ENCODE results near the gene EDAR. TPM values are rescaled to one million over a fixed set of nuclear protein-coding genes. Genes with fewer than 3 reads are reported as not detected.
A peak's percentile ranks its signal among the peaks of the same experiment; 100 is the strongest.

EDAR gene
- total and polyA plus RNA-seq, 11 donors, result 0.01 to 0.20 (median 0.16) TPM; not detected in 8

- intact Hi-C loops (cut with DNase I), result no loop called here
- TF ChIP-seq POLR2A (IDR thresholded peaks at IDR 0.05) (no peak), CTCF (IDR thresholded peaks at IDR 0.05) (no peak)
- 59 to 80% (median 70%) methylated on average over 5 to 7 of the region's 7 CpGs for WGBS, 4 donors
- H3K4me3 ChIP-seq, result no peak overlapping the region
- peaks cover 0 to 25% (median 0%) of the 10 kb centered on the region in 12 donors for H3K4me1 ChIP-seq
- ATAC-seq (peak; percentile 68 to 86 (median 79)), DNase-seq (peak in 2 of 5 donors; percentile 12 to 55)
- no peaks in the 10 kb centered on the region for H3K36me3 ChIP-seq
- H3K27ac ChIP-seq, result peak overlapping the region in 1 of 12 donors; percentile 44
- H3K27me3 ChIP-seq, result no peaks in the 10 kb centered on the region
- no peaks in the 10 kb centered on the region for H3K9me3 ChIP-seq
Measured at GRCh38 chr2:108958632-108959341, 30.2 kb downstream of the EDAR start.

GRCh38 chr2:108958002-108958401 lies 31.0 kb downstream of the EDAR start:
- TF ChIP-seq POLR2A (IDR thresholded peaks at IDR 0.05), result no peak
- H3K4me3 ChIP-seq, result no peak overlapping the region
- peaks cover 0 to 25% (median 0%) of the 10 kb centered on the region in 12 donors for H3K4me1 ChIP-seq
- H3K27me3 ChIP-seq, result no peaks in the 10 kb centered on the region
- H3K9me3 ChIP-seq, result peaks cover 0 to 3% (median 0%) of the 10 kb centered on the region in 12 donors
- H3K36me3 ChIP-seq, result no peaks in the 10 kb centered on the region
- 59 to 63% (median 60%) methylated on average over 8 of the region's 8 CpGs for WGBS, 4 donors
- DNase-seq (no peak), ATAC-seq (no peak)
- intact Hi-C loops (cut with DNase I), result no loop called here
- peak overlapping the region in 1 of 12 donors; percentile 44 for H3K27ac ChIP-seq

DNA sequence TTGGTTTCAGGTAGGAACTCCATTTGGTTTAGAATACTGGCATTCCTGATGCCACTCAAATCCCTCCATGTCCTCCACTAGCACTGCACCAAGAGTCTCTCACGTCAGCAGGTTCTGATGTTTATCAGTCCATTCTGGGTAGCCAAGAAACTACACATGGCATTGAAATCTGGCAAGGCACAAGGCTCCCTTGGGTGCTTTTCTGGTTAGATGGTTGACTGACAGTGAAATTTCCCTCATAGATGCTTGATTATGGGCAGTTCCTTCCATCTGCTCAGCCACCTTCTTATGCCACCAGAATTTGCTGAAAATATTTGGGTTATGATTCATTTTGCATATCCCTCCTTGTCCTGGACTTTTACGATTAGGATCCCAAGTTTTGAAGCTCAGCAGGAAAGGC lies 32.6 kb downstream of the EDAR start:
- H3K27ac ChIP-seq, result no peak overlapping the region
- DNase-seq (no peak), ATAC-seq (no peak)
- WGBS, 4 donors, result 49 to 73% (median 70%) methylated on average over 2 of the region's 2 CpGs
- H3K4me3 ChIP-seq, result no peak overlapping the region
- TF ChIP-seq CTCF (IDR thresholded peaks at IDR 0.05), result no peak
- TF ChIP-seq POLR2A (IDR thresholded peaks at IDR 0.05), result no peak
- H3K9me3 ChIP-seq, result peaks cover 0 to 16% (median 0%) of the 10 kb centered on the region in 12 donors
- H3K36me3 ChIP-seq, result no peaks in the 10 kb centered on the region
- no peaks in the 10 kb centered on the region for H3K27me3 ChIP-seq
- intact Hi-C loops (cut with DNase I), result no loop called here
- peaks cover 0 to 25% (median 0%) of the 10 kb centered on the region in 12 donors for H3K4me1 ChIP-seq

DNA sequence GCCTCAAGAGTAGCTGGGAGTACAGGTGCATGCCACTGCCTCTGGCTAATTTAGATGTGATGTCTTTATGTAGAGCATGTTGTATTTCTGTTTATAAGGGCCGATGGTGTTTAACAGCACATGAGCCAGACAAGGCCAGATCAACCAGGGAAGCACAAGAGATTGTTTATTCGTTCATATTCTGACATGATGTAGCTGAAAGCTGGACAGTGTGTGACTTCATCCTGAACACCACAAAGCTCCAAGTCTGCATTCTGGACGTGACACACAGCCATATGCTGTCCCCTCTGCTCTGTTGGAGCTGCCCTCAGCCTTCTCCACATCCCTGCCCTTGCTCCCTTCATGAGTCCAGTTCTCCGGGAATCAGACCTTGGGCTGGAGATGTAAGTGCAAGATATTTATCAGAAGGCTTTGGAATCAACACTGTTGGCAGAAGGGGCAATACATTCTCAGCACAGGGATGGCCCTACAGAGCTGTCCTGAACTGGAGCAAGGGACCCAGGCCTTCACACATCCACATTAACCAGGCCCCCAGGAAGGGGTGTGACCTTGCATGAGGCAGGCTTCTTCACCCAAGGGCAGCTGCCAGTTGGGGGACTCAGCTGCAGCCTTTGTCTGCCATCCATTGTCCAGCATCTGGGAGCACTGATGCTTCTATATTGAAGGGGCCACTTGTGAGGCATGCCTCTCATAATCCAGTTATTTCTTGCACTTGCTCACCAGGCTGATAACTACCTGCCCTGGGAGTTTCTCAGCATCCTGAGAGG lies 38.5 kb downstream of the EDAR start:
- H3K36me3 ChIP-seq, result no peaks in the 10 kb centered on the region
- no peak for DNase-seq
- no peak for ATAC-seq
- no peak overlapping the region for H3K27ac ChIP-seq
- peaks cover 0 to 37% (median 13%) of the 10 kb centered on the region in 12 donors for H3K9me3 ChIP-seq
- WGBS, 4 donors, result 71 to 75% (median 73%) methylated on average over 4 of the region's 4 CpGs
- no peak overlapping the region for H3K4me3 ChIP-seq
- intact Hi-C loops (cut with DNase I), result no loop called here
- TF ChIP-seq POLR2A (IDR thresholded peaks at IDR 0.05), result no peak
- no peak for TF ChIP-seq CTCF (IDR thresholded peaks at IDR 0.05)
- no peaks in the 10 kb centered on the region for H3K27me3 ChIP-seq
- H3K4me1 ChIP-seq, result peaks cover 0 to 4% (median 0%) of the 10 kb centered on the region in 12 donors
